MM.1S (cell line): ENCODE measurements around the gene PI3.

Source experiments
- EZH2 ChIP-seq: fragments of 300-600 bp; sonication (generic); optimal IDR thresholded peaks from 2 replicates; pipeline ENCODE3; 2017; ENCODE audit warnings: low read depth, mild to moderate bottlenecking, antibody characterized with exemption, low read length, mixed read lengths
- EZH2phosphoT487 ChIP-seq: fragments of 300-600 bp; sonication (generic); IDR thresholded peaks from 2 replicates; pipeline ENCODE4 v1.6.1; 2018; ENCODE audit warnings: antibody characterized with exemption, low read length
- TF ChIP-seq, protein P1 (sequence below): fragments of 300-600 bp; sonication (generic); IDR thresholded peaks from 2 replicates; pipeline ENCODE4 v1.5.1; 2016; ENCODE audit warnings: antibody characterized with exemption, low read length, mixed read lengths

DNA sequence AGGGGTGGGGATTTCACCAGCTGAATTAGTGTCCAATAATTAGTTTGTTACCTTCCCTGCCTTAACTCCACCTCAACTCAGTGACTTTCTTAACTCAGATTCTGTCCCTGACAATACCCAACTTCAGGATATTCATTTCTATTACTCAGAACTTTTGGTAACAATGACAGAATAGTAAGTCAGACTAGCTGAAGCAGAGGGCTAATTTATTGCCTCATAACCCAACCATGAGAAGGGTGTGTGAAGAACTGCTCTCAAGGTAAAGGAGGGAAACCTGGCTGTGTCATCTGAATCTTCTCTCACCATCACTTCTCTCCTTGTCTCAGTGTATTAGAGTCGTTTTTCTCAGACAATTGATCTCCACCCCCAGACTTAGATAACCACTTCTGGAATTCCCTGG lies 1.2 kb upstream of the PI3 start:
- TF ChIP-seq EZH2 (no peak), EZH2phosphoT487 (no peak)
- TF ChIP-seq, protein P1, sequence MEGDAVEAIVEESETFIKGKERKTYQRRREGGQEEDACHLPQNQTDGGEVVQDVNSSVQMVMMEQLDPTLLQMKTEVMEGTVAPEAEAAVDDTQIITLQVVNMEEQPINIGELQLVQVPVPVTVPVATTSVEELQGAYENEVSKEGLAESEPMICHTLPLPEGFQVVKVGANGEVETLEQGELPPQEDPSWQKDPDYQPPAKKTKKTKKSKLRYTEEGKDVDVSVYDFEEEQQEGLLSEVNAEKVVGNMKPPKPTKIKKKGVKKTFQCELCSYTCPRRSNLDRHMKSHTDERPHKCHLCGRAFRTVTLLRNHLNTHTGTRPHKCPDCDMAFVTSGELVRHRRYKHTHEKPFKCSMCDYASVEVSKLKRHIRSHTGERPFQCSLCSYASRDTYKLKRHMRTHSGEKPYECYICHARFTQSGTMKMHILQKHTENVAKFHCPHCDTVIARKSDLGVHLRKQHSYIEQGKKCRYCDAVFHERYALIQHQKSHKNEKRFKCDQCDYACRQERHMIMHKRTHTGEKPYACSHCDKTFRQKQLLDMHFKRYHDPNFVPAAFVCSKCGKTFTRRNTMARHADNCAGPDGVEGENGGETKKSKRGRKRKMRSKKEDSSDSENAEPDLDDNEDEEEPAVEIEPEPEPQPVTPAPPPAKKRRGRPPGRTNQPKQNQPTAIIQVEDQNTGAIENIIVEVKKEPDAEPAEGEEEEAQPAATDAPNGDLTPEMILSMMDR = no peak
